Omental fat pad (tissue), 4 donors: ENCODE measurements around the gene PSPC1. TPM values are rescaled to one million over a fixed set of nuclear protein-coding genes. Genes with fewer than 3 reads are reported as not detected.

Source experiments
- ATAC-seq: fragments of 150-250 bp; one replicate; pipeline ENCODE4 v1.9.1; 2016; ENCODE audit warnings: mild to moderate bottlenecking, moderate library complexity; ENCODE audit not compliant: low FRiP score
- DNase-seq: peaks from one replicate; pipeline ENCODE4 v3.0.0-alpha.2; 2019; ENCODE audit warnings: low spot score
- small RNA-seq: library from RNA; depleted of rRNA; stranded (forward); fragments of <200 nt; gene quantifications from one replicate; pipeline ENCODE3, GENCODE V24; 2016
- total RNA-seq, 4 donors: library from RNA; depleted of rRNA; stranded (reverse); fragments of >200 nt; gene quantifications; one replicate each; pipeline ENCODE4 v1.1.0, GENCODE V29; 2016
- TF ChIP-seq, protein P1 (sequence below), 3 donors: fragments of 450-650 bp; IDR thresholded peaks; one replicate each; pipeline ENCODE4 v1.5.1; 2016 to 2017; ENCODE audit warnings: antibody characterized with exemption in 3 of 3, mild to moderate bottlenecking in 3 of 3, moderate library complexity in 2 of 3

Gene PSPC1
- total RNA-seq, 4 donors from 2014 or later, result 53.9 to 83.1 (median 69.6) TPM

- ATAC-seq (no peak), DNase-seq (no peak)
- TF ChIP-seq, protein P1, sequence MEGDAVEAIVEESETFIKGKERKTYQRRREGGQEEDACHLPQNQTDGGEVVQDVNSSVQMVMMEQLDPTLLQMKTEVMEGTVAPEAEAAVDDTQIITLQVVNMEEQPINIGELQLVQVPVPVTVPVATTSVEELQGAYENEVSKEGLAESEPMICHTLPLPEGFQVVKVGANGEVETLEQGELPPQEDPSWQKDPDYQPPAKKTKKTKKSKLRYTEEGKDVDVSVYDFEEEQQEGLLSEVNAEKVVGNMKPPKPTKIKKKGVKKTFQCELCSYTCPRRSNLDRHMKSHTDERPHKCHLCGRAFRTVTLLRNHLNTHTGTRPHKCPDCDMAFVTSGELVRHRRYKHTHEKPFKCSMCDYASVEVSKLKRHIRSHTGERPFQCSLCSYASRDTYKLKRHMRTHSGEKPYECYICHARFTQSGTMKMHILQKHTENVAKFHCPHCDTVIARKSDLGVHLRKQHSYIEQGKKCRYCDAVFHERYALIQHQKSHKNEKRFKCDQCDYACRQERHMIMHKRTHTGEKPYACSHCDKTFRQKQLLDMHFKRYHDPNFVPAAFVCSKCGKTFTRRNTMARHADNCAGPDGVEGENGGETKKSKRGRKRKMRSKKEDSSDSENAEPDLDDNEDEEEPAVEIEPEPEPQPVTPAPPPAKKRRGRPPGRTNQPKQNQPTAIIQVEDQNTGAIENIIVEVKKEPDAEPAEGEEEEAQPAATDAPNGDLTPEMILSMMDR (IDR thresholded peaks at IDR 0.05), result no peak
These were observed 118.1 kb downstream of the PSPC1 start for GRCh38 chr13:19664481-19665230.

DNA sequence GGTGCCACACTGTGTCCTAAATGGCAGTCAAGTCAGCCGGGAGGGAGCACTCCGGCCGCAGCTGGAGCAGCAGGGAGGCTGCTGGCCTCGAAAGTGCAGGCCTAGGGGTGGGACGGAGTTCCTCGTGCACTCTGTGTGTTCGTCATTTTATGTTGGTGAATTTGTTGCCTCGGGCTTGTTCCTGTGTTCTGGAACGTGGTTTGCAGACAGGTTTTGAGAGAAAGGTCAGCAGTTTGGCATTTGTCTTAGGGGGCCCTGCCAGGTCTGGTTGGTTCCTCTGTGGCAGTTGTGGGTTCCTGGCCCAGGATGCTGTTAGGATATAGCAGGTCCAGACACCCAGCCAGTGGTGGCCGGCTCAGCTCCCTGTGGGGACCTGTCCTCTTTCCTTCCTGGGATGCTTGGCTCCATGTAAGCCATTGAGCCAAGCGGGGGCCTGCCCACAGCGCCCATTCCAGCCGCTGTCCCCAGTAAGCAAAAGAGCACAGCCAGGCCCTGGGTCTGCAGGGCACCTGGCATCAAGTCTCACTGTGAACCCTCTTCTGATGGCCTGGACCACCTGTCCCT lies 119.2 kb downstream of the PSPC1 start:
- DNase-seq (no peak), ATAC-seq (no peak)
- TF ChIP-seq, protein P1 (IDR thresholded peaks at IDR 0.05), result no peak

DNA sequence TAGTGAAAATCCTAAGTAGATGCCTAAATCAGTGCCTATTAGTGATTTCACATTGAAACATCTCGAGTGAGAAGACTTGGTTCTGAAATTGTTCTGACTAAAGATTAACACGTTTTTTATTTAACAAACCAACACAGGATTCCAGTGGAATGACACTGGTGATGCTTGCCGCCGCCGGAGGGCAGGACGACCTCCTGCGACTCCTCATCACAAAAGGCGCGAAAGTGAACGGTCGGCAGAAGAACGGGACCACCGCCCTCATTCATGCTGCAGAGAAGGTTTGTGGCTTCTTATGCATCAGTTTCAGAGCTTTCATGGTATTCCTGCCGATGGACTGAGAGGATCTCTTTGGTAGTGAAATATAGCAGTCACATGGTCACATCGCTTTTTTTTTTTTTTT lies 121.2 kb downstream of the PSPC1 start:
- DNase-seq, result no peak
- TF ChIP-seq, protein P1 (IDR thresholded peaks at IDR 0.05), result no peak
- ATAC-seq, result no peak

GRCh38 chr13:19661126-19661525 lies 121.6 kb downstream of the PSPC1 start:
- no peak for ATAC-seq
- TF ChIP-seq, protein P1 (IDR thresholded peaks at IDR 0.05), result no peak

DNA sequence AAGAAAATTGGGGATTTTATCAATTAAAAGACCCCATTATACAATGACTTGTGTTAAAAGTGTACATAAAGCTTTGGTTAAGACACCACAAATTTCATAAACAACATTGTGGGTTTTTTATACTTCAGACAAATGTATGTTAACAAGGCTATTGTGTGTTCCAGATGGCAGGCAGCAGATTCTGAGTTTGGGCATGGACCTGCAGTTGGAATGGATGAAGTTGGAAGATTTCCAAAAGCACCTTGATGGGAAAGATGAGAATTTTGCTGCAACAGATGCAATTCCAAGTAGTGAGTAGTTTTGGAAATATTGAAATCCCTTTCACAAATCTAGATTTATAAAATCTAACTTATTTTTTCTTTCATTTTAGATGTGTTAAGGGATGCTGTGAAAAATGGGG lies 123.9 kb downstream of the PSPC1 start:
- TF ChIP-seq, protein P1 (IDR thresholded peaks at IDR 0.05), result no peak
- DNase-seq (no peak), ATAC-seq (no peak)

More at GRCh38 chr13:19661126-19661525, 121.6 kb downstream of the PSPC1 start:
- DNase-seq, result no peak

DNA sequence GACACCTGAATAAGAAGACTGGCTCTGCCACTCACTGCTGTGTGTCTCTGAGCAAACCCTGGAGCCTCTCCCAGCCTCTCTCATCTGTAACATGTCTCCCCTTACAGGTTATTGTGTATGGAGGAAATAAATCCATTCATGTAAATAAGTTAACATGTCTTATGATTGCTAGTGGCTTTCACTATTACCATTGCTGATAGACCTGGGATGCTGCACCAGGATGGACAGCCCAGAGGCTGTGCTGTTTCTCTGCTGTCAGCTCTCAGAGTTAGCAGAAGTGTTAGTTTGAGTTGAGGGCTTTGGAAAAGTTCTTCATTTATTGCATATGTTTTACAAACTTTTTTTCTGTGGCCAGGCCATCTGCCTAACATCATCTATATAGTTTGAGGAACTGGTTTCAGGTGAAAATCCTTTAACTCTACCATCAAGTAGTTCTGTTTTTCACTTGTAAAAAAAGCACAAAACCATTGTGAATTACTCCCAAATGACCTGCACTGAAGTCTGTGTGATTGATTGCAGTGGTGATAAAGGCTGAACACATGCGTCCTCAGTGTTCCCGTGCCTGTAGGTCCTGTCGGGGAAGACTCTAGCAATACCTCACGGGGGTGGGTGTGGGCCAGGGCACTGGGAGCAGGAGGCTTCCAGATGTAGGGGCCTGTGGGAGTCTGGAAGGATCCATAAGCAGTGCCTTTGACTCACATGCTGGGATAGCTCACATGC lies 124.7 kb downstream of the PSPC1 start:
- no peak for DNase-seq
- TF ChIP-seq, protein P1 (IDR thresholded peaks at IDR 0.05), result no peak
- no peak for ATAC-seq

Small RNAs within 50 kb of the gene (small RNA-seq; reads per million reads assigned to genes)
- not detected for gene RN7SL166P

Other genes with a start within 250 kb of the PSPC1 start
- under 1 TPM in 1 of 4 donors, not detected in 3; 0.44 TPM for gene TPTE2, start 221.4 kb downstream of the PSPC1 start, total RNA-seq
- 10 to 100 TPM; 21.4 to 42.2 (median 26.9) TPM for gene MPHOSPH8, start 149.3 kb downstream of the PSPC1 start, total RNA-seq
- 10 to 100 TPM; 13.7 to 20.1 (median 16.0) TPM for gene ZMYM5, start 80.7 kb upstream of the PSPC1 start, total RNA-seq
- gene ZMYM2, start 175.8 kb upstream of the PSPC1 start, total RNA-seq, result 10 to 100 TPM; 42.2 to 67.8 (median 63.0) TPM